Smooth muscle cell (in vitro differentiated cells): ENCODE measurements around the gene OSCP1. TPM values are rescaled to one million over a fixed set of nuclear protein-coding genes. Genes with fewer than 3 reads are reported as not detected.
"Not testable (repeated sequence)": the region's sequence is repeated elsewhere in the genome, so short reads cannot be mapped to it uniquely, and the experiment has no call there.

Experiments
- DNase-seq: peaks from one replicate; lab custom pipeline; 2025; ENCODE audit not compliant: unreplicated experiment; lab: John Stamatoyannopoulos, UW
- H2AFZ ChIP-seq: fragments of 200-600 bp; sonication (generic); 2 replicates; pipeline ENCODE4 v1.6.0; 2016; ENCODE audit warnings: antibody characterized with exemption, low read depth, mild to moderate bottlenecking
- H3F3A ChIP-seq: fragments of 200-600 bp; sonication (generic); 2 replicates; pipeline ENCODE4 v1.6.0; 2017; ENCODE audit warnings: antibody characterized with exemption, low read depth
- H3K27ac ChIP-seq: fragments of 200-600 bp; sonication (generic); 2 replicates; pipeline ENCODE4 v1.5.1; 2016; ENCODE audit warnings: low read depth, mild to moderate bottlenecking
- H3K27me3 ChIP-seq: fragments of 200-600 bp; sonication (generic); 2 replicates; pipeline ENCODE4 v1.6.1; 2016; ENCODE audit warnings: low read depth, mild to moderate bottlenecking
- H3K36me3 ChIP-seq: fragments of 200-600 bp; sonication (generic); 2 replicates; pipeline ENCODE4 v1.5.1; 2016; ENCODE audit warnings: low read depth
- H3K4me1 ChIP-seq: fragments of 200-600 bp; sonication (generic); 2 replicates; pipeline ENCODE4 v1.5.1; 2016; ENCODE audit warnings: low read depth
- H3K4me2 ChIP-seq: fragments of 200-600 bp; sonication (generic); 2 replicates; pipeline ENCODE4 v1.6.0; 2016; ENCODE audit warnings: mild to moderate bottlenecking
- H3K4me3 ChIP-seq: fragments of 200-600 bp; sonication (generic); 2 replicates; pipeline ENCODE4 v1.5.1; 2016; ENCODE audit warnings: mild to moderate bottlenecking
- H3K79me2 ChIP-seq: fragments of 200-600 bp; sonication (generic); 2 replicates; pipeline ENCODE4 v1.6.0; 2016; ENCODE audit warnings: low read depth, mild to moderate bottlenecking
- H3K9ac ChIP-seq: fragments of 200-600 bp; sonication (generic); 2 replicates; pipeline ENCODE4 v1.6.0; 2016; ENCODE audit warnings: low read depth
- H3K9me3 ChIP-seq: fragments of 200-600 bp; sonication (generic); replicated peaks from 2 replicates; pipeline ENCODE4 v1.5.1; 2016; ENCODE audit warnings: low read depth
- H4K20me1 ChIP-seq: fragments of 200-600 bp; sonication (generic); 2 replicates; pipeline ENCODE4 v1.6.0; 2016; ENCODE audit warnings: low read depth
- CTCF ChIP-seq: fragments of 200-600 bp; sonication (generic); IDR thresholded peaks from 2 replicates; pipeline ENCODE4 v1.5.1; 2017; ENCODE audit warnings: borderline replicate concordance, mild to moderate bottlenecking, antibody characterized with exemption; ENCODE audit not compliant: insufficient read depth, poor library complexity, severe bottlenecking
- WGBS: methylation state at CpG from one replicate; pipeline ENCODE4 v1.1.7; 2016; ENCODE audit warnings: low lambda C conversion rate; 5-methylcytosine and 5-hydroxymethylcytosine counted together
- polyA plus RNA-seq: library from polyadenylated mRNA; unstranded; fragments of >200 nt; fragmentation: Nextera tagmentation; extraction: Ambion mirVana; gene quantifications from 2 replicates; pipeline ENCODE4 v1.2.1, GENCODE V29; 2016
- total RNA-seq: library from RNA; depleted of rRNA; stranded (reverse); fragments of >200 nt; gene quantifications from 2 replicates; pipeline ENCODE4 v1.2.3, GENCODE V29; 2014

OSCP1 gene
- total and polyA plus RNA-seq, 2 experiments from 2014 or later: 10.7 to 13.5 TPM

GRCh38 chr1:36492491-36492890 is 42.2 kb upstream of the OSCP1 start:
- no peak overlapping the region for H2AFZ ChIP-seq
- peaks cover 3% of the 10 kb centered on the region for H3K27me3 ChIP-seq
- WGBS: 47% methylated on average over 9 of the region's 9 CpGs
- no peak overlapping the region for H3K4me3 ChIP-seq
- H3K36me3 ChIP-seq: no peaks in the 10 kb centered on the region
- no peaks in the 10 kb centered on the region for H4K20me1 ChIP-seq
- H3K9ac ChIP-seq: no peak overlapping the region
- no peak overlapping the region for H3K4me2 ChIP-seq
- TF ChIP-seq CTCF: no peak
- no peaks in the 10 kb centered on the region for H3K9me3 ChIP-seq
- H3K79me2 ChIP-seq: no peaks in the 10 kb centered on the region
- no peaks in the 10 kb centered on the region for H3K4me1 ChIP-seq
- no peak for DNase-seq
- H3K27ac ChIP-seq: no peak overlapping the region
- no peaks in the 10 kb centered on the region for H3F3A ChIP-seq

GRCh38 chr1:36489258-36490051 is 39.2 kb upstream of the OSCP1 start:
- H4K20me1 ChIP-seq, H3K4me3 ChIP-seq, DNase-seq, H3K4me1 ChIP-seq, H3K27me3 ChIP-seq, H3K9me3 ChIP-seq, H3K9ac ChIP-seq, H2AFZ ChIP-seq, H3K79me2 ChIP-seq, H3F3A ChIP-seq, H3K4me2 ChIP-seq, H3K36me3 ChIP-seq, H3K27ac ChIP-seq: not testable (repeated sequence)
- 63% methylated on average over 10 of the region's 10 CpGs for WGBS

GRCh38 chr1:36487906-36488305 is 37.7 kb upstream of the OSCP1 start:
- no peaks in the 10 kb centered on the region for H3K27me3 ChIP-seq
- WGBS: 95% methylated on average over 3 of the region's 3 CpGs
- no peaks in the 10 kb centered on the region for H3K9me3 ChIP-seq
- H3K36me3 ChIP-seq: no peaks in the 10 kb centered on the region
- no peaks in the 10 kb centered on the region for H4K20me1 ChIP-seq
- no peak overlapping the region for H3K27ac ChIP-seq
- no peak overlapping the region for H3K4me3 ChIP-seq
- H3K9ac ChIP-seq: no peak overlapping the region
- no peak for DNase-seq
- no peaks in the 10 kb centered on the region for H3F3A ChIP-seq
- H2AFZ ChIP-seq: no peak overlapping the region
- H3K4me1 ChIP-seq: no peaks in the 10 kb centered on the region
- no peak overlapping the region for H3K4me2 ChIP-seq
- TF ChIP-seq CTCF: no peak
- no peaks in the 10 kb centered on the region for H3K79me2 ChIP-seq

- not testable (repeated sequence) for H3F3A ChIP-seq, DNase-seq, H3K27ac ChIP-seq, H3K4me3 ChIP-seq, H4K20me1 ChIP-seq, H3K4me1 ChIP-seq, H2AFZ ChIP-seq, H3K36me3 ChIP-seq, H3K27me3 ChIP-seq, H3K9ac ChIP-seq, H3K4me2 ChIP-seq, H3K79me2 ChIP-seq, H3K9me3 ChIP-seq
- 97% methylated on average over 9 of the region's 9 CpGs for WGBS
Observed at GRCh38 chr1:36487336-36487725, 37.1 kb upstream of the OSCP1 start.
